Neuron (in vitro differentiated cells): Measurements from ENCODE around the gene PLEKHG4.

ENCODE experiments used
- H2AFZ ChIP-seq: one replicate; pipeline ENCODE4 v1.6.1; 2013; ENCODE audit warnings: low read depth, mild to moderate bottlenecking, inconsistent platforms, low read length, moderate library complexity
- H3K27me3 ChIP-seq: one replicate; pipeline ENCODE4 v1.6.1; 2013; ENCODE audit warnings: low read length; ENCODE audit not compliant: insufficient read depth
- H3K36me3 ChIP-seq: one replicate; pipeline ENCODE4 v1.6.1; 2013; ENCODE audit warnings: low read length; ENCODE audit not compliant: insufficient read depth
- H3K4me1 ChIP-seq: one replicate; pipeline ENCODE4 v1.6.1; 2013; ENCODE audit warnings: low read length; ENCODE audit not compliant: insufficient read depth
- H3K4me3 ChIP-seq: 2 replicates; pipeline ENCODE4 v1.5.1; 2013; ENCODE audit warnings: mild to moderate bottlenecking, low read length, moderate library complexity
- H3K9me3 ChIP-seq: one replicate; pipeline ENCODE4 v1.6.1; 2013; ENCODE audit warnings: low read length

PLEKHG4 gene, protein sequence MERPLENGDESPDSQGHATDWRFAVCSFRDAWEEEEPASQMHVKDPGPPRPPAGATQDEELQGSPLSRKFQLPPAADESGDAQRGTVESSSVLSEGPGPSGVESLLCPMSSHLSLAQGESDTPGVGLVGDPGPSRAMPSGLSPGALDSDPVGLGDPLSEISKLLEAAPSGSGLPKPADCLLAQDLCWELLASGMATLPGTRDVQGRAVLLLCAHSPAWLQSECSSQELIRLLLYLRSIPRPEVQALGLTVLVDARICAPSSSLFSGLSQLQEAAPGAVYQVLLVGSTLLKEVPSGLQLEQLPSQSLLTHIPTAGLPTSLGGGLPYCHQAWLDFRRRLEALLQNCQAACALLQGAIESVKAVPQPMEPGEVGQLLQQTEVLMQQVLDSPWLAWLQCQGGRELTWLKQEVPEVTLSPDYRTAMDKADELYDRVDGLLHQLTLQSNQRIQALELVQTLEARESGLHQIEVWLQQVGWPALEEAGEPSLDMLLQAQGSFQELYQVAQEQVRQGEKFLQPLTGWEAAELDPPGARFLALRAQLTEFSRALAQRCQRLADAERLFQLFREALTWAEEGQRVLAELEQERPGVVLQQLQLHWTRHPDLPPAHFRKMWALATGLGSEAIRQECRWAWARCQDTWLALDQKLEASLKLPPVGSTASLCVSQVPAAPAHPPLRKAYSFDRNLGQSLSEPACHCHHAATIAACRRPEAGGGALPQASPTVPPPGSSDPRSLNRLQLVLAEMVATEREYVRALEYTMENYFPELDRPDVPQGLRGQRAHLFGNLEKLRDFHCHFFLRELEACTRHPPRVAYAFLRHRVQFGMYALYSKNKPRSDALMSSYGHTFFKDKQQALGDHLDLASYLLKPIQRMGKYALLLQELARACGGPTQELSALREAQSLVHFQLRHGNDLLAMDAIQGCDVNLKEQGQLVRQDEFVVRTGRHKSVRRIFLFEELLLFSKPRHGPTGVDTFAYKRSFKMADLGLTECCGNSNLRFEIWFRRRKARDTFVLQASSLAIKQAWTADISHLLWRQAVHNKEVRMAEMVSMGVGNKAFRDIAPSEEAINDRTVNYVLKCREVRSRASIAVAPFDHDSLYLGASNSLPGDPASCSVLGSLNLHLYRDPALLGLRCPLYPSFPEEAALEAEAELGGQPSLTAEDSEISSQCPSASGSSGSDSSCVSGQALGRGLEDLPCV

DNA sequence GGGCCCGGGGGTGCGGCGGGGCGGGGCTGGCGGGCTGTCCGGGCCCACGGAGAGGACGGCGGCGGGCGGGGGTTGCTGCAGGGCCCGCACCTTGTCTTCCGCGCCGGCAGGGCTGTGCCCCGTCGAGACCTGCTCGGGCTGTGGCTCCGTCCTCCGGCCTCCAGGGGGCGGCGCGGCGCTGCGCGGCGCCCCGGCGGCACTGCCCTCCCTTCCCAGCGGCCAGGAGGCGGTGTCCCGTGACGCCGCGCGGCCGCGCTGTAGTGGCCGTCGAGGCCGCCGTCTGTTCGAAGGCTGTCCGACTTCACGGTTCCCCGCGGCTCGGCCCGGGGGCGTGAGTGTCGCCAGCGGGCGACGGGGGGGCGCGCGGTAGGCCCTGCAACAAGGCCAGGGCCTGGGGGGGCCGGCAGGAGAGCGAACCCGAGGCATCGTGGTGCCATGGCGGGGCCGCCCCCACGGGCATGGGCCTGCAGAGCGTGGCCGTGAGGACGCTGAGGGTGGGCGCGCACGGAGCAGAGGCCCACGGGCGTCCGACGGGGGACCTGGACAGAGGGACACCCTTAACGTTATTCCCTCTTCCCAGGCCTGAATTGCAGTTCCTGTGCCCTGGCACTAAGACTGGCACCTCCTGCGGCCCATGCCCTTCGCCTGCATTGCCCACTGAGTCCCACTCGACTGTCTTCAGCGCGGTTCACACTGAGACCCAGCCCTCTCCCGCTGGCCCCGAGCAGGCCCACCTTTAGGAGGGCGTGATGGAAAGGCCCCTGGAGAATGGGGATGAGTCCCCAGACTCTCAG, at the start of gene PLEKHG4:
TSS of gene PLEKHG4 (plus strand) at position 237 of the 794 bp plus-strand sequence. CDS start at position 750, 513 bp downstream.
- peak within 1 kb of the TSS; percentile 30 for H2AFZ ChIP-seq
- peaks cover 43% of the 10 kb centered on the region for H3K27me3 ChIP-seq
- H3K4me1 ChIP-seq, result no peaks in the 10 kb centered on the region
- H3K9me3 ChIP-seq, result no peaks in the 10 kb centered on the region
- H3K4me3 ChIP-seq, result no peak within 1 kb of the TSS
- H3K36me3 ChIP-seq, result no peaks in the 10 kb centered on the region

- Histone ChIP-seq H3K36me3 (peaks cover 40% of the 10 kb centered on the region), H3K27me3 (no peaks in the 10 kb centered on the region), H3K4me1 (peaks cover 21% of the 10 kb centered on the region), H2AFZ (no peak overlapping the region), H3K9me3 (no peaks in the 10 kb centered on the region), H3K4me3 (no peak overlapping the region)
Measured at GRCh38 chr16:67229906-67230808, 49.2 kb upstream of the PLEKHG4 start.

DNA sequence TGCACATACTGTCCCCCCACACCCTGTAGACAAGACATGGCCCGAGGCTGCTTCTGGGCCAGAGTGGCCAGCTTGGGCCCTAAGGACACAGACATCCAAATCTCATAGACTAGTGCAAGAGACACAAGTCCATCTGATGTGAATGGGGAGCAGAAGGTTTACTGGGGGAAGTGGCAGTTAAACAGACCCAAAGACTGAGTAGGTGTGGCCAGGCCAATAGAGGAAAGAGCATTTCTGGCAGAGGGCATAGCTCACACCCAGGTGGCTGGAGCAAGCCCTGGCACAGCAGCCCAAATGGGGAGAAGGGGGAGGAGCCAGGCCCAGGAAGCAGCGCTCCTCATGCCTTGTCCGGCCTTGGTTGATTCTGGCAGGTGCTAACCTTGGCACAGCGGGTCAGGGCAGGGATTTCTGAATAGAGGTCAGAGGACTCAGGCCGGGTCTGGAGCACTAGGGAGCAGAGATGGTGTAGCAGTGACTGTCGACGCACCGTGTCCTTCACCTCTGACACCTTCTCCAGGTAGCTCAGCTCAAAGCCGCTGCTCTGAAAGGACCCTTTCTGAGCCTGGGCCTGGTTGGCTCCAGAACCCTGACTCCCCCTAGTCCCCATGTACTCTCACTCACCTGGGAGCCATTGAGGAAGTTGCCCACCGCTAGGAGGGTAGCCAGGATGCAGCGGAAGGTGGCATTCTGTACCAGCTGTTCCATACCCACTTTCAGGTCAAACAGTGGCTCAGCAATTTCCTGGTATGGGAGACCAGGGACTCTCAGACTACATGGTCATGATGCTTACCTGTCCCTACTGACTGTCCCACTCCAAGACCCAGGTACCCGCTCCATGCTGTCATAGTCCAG, 48.3 kb upstream of the PLEKHG4 start:
- Histone ChIP-seq H3K27me3 (no peaks in the 10 kb centered on the region), H3K4me3 (no peak overlapping the region), H2AFZ (no peak overlapping the region), H3K4me1 (peaks cover 14% of the 10 kb centered on the region), H3K36me3 (peaks cover 42% of the 10 kb centered on the region), H3K9me3 (no peaks in the 10 kb centered on the region)

- H3K36me3 ChIP-seq, result peaks cover 38% of the 10 kb centered on the region
- no peaks in the 10 kb centered on the region for H3K27me3 ChIP-seq
- H3K4me3 ChIP-seq, result no peak overlapping the region
- H3K9me3 ChIP-seq, result no peaks in the 10 kb centered on the region
- H2AFZ ChIP-seq, result no peak overlapping the region
- peaks cover 2% of the 10 kb centered on the region for H3K4me1 ChIP-seq
Measured at GRCh38 chr16:67233596-67233995, 45.7 kb upstream of the PLEKHG4 start.

GRCh38 chr16:67234180-67234597, 45.1 kb upstream of the PLEKHG4 start:
- H3K27me3 ChIP-seq, result no peaks in the 10 kb centered on the region
- no peak overlapping the region for H3K4me3 ChIP-seq
- H3K36me3 ChIP-seq, result peaks cover 33% of the 10 kb centered on the region

DNA sequence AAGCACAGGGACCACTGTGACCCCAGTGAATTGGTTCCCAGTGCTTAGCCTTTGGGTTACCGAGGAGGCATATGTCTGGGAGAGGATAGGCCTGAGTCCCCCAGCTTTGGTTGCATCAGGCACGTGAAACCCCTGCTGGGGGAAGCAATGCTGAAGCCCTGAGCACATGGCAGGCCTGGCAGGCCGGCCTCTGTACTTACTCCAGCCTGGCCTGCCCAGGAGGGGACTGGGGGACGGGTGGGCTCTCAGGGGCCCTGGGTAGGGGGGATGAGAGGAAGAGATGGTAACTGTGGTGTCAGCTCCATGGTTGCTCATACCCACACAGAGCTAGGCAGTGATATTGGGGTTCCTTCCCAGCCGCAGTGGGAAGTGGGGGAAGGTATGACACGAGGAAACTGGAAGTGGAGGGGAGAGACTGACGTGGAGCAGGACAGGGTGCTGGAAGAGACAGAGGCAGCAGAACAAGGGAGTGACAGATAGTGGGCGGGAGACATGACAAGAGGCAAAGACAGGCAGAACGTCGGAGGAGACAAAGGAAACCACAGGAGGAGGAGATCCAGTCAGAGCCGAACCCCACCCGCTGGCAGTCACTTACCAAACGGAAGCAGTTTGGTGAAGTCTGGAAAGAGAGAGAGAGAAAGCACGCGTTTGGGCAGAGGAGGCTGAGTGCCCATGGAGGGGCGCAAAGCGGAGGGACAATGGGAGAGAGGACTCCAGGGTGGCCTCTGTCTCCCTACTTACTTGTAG, 43.3 kb upstream of the PLEKHG4 start:
- Histone ChIP-seq H3K36me3 (peaks cover 17% of the 10 kb centered on the region), H3K4me3 (no peak overlapping the region), H3K4me1 (peaks cover 2% of the 10 kb centered on the region)

More at GRCh38 chr16:67234180-67234597, 45.1 kb upstream of the PLEKHG4 start:
- H3K4me1 ChIP-seq, result peaks cover 2% of the 10 kb centered on the region
- no peaks in the 10 kb centered on the region for H3K9me3 ChIP-seq
- H2AFZ ChIP-seq, result no peak overlapping the region

GRCh38 chr16:67236563-67237395, 42.6 kb upstream of the PLEKHG4 start:
- Histone ChIP-seq H3K27me3 (no peaks in the 10 kb centered on the region), H3K9me3 (no peaks in the 10 kb centered on the region), H3K4me1 (peaks cover 2% of the 10 kb centered on the region), H3K4me3 (no peak overlapping the region), H2AFZ (no peak overlapping the region), H3K36me3 (peaks cover 10% of the 10 kb centered on the region)

More for the DNA sequence above, 43.3 kb upstream of the PLEKHG4 start:
- Histone ChIP-seq H3K9me3 (no peaks in the 10 kb centered on the region), H2AFZ (no peak overlapping the region), H3K27me3 (no peaks in the 10 kb centered on the region)

DNA sequence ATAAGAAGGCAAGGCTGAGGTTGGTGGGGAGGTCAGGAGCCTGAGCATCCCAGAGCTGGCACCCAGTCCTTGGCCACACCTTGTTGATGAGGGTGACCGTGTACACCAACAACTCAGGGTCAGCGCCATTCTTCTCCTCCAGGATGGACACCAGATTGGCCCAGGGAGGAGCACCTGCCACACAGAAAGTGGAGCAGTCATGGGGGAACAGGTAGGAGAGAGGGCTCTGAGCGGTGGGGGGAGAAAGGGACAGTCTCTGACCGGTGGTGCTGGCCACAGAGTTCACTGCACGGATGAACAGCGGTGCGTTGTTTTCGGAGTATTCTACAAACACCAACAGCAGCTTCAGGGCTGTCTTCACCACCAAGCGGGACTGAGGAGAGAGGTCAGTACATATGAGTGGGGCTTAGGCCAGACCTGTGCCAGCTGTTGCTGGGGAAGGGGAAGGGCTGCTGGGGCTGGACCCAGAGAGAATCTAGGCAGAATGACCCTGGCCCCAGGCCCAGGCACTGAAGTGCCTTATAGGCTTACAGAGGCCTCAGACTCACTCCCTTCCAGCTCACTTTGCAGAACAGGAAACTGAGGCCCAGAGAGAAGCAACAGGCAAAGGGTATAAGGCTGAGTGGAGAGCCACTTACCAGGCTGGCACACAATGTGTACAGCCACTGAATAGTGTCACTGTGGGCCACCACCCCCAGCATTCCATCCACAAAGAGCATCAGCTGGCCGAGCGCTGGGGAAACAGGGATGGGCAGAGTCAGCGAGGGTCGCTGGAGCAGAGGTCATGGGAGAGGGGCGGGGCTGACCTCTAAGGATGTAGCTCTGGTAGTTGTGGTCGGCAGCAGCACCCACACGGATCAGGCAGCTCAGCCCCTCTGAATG, 41.7 kb upstream of the PLEKHG4 start:
- Histone ChIP-seq H2AFZ (no peak overlapping the region), H3K4me3 (no peak overlapping the region), H3K9me3 (no peaks in the 10 kb centered on the region), H3K36me3 (peaks cover 7% of the 10 kb centered on the region), H3K4me1 (peaks cover 2% of the 10 kb centered on the region), H3K27me3 (no peaks in the 10 kb centered on the region)

DNA sequence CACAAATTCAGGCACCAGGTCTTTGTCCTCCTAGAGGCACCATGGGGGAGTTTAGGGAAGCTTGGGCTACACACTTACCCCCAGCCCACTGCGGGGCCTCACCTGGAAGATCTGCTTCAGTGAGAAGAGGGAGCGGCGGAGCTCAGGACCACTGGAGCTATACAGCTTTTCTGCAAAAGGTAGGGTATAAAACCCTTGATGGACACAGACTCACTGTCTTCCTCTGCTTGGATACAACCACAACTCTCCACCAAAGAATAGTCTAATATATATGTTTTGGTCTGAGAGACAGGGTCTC, 41.1 kb upstream of the PLEKHG4 start:
- Histone ChIP-seq H3K27me3 (no peaks in the 10 kb centered on the region), H3K4me1 (peaks cover 2% of the 10 kb centered on the region), H3K4me3 (no peak overlapping the region), H2AFZ (no peak overlapping the region), H3K36me3 (peaks cover 7% of the 10 kb centered on the region), H3K9me3 (no peaks in the 10 kb centered on the region)
